Umbilical cord (tissue), 2 donors: ENCODE results near the gene GPC6. TPM values are rescaled to one million over a fixed set of nuclear protein-coding genes. Genes with fewer than 3 reads are reported as not detected.
A peak's percentile ranks its signal among the peaks of the same experiment; 100 is the strongest.

ENCODE experiments used
- DNase-seq: peaks from one replicate; pipeline ENCODE4 v3.0.0-alpha.2; 2015; ENCODE audit warnings: low spot score
- total RNA-seq: library from RNA; depleted of rRNA; stranded (reverse); fragments of >200 nt; gene quantifications from one replicate; pipeline ENCODE4 v1.2.3, GENCODE V29; 2014; ENCODE audit warnings: low replicate concordance; ENCODE audit not compliant: insufficient read depth

Gene GPC6
- total RNA-seq, 1 donor from 2014 or later = 37.6 TPM

DNA sequence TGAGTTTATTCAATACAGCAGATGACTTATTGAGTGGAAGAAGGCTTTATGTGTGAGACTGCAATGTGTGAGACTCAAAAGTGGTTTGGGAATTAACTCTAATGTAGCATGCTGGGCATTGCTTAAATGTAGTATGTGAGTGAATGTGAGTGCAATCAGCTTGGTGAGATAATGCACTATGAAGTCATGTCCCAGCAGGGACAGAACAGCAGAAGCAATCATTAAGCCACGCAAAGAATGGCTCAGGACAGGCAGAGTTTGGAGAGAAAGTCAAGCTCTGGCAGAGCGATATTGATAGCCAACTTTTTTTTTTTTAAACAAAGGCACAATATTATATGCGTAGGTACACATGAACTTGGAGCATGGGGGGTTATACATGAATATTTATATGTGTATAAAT is 597.7 kb downstream of the GPC6 start:
- DNase-seq = no peak

DNA sequence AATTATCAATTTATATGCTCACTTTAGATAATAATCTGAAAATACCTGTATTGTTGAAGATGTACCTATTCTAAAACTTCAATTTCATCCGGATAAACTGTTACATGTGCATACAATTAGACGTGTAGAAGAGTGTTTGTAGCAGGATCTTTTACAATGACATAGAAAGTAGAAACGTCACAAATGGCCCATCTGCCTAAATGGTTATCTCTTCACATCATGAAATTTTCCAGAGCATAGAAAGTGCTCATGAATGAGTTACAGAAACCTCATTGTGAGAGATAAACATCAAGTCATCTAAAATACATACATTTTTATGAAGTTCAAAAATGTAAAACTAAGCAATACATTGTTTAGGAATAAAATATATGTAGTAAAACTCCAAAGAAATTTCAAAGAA is 607.4 kb downstream of the GPC6 start:
- DNase-seq = no peak

DNA sequence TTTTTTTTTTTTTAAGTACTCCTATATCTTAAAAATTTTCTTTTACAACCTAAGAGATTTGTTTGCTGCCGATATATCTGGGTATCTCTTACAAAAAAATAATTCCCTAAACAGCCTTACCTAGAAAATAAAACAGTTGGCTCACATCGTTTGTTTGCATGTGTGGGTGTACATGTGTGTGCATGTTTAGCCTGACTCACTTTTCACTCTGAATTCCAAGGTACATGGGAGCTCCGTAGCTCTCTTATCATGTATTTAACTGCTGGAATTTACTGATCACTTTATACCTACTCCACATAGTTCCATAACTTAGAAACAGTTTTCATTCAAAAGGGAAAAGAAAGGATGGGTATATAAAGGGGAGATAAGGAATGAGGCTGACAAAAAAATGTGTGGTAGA is 616.5 kb downstream of the GPC6 start:
- DNase-seq = peak; percentile 15

DNA sequence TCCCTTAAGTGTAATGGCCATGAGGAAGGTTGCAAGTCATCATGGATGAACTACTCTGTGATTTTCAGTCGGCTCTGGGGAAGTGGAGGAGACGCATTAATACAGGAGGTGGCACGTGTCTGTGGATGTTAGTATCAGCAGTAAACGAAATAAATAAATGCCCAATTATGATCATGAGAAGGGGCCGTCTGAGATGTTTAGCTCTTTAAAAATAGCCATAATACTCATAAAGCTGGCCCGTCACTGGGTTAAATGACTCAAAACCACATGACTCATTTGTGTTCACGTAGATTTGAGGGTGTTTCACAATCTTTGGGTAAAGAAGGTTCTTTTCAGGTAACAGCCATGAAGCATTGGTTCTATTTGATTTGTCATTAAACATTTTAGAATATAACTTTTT is 620.6 kb downstream of the GPC6 start:
- DNase-seq = no peak

DNA sequence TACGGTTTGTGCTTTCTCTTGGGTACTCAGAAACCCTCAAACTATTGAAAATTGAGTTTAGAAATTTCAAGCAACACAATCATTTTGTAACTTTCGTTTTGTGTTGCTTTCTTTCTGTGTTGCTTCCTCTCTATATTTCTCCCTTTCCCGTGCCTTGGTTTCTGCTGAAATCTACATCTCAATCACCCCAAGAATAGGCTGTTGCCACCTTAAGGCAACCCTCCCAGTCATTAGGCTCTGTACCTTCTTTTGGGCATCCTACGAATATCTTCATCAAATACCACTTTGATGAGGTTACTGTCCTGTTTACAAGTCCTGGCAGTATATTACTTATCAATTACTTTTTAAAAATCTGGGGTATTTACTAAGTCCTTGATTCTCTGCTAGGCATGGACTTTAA is 621.6 kb downstream of the GPC6 start:
- DNase-seq = no peak

DNA sequence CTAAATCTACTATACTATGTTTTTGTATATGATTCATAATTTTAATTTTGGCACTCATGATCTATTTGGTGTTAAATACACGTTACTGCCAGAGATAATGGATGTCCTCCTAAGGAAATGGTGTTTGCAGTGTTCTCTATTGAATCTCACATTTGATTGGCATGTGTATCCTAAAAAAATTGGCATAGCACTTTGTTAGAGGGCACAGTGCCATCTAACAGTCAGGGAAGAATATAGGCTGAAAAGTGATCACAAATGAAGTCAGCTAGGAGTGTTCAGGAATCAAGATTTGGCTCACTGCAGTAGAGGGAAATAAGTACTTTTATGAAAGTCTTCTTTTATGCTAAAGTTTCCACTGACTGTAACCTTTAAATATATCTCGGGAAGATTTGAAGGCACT is 624.6 kb downstream of the GPC6 start:
- no peak for DNase-seq

DNA sequence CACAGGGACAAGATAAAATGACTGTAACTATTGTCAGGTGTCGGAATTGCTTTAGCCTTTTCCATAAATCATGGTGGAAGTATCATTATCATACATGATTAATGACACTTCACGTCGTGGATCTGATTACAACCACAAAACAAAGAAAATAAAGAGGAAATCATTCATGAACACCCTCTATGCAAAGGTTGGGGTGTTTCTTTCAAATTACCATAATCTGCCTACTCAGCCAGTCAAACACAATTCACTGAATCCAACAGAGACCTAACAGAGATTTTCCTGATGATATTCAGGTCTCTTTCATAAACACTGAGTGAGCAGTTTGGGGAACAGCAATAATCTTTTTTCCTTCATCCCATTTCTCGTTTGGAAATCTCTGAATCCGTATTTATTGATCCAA is 627.3 kb downstream of the GPC6 start:
- no peak for DNase-seq

DNA sequence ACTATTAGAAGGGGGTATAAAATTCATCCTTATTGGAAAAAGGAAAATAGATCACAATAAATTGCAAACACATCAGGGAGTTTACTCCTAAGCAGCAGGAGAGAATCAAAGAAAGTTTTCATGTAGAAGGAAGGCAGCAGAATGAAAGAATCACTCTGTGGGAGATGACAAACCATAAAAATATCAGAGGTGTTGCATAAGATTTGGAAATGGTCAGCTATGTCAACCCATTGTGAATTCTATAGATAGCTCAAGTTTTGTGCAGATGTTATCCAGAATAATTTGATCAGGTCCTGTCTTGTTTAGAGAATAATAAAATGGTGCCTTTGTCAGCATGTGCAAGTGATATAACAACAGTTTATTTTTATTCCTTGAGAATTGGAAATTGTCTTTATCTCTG is 630.5 kb downstream of the GPC6 start:
- no peak for DNase-seq

DNA sequence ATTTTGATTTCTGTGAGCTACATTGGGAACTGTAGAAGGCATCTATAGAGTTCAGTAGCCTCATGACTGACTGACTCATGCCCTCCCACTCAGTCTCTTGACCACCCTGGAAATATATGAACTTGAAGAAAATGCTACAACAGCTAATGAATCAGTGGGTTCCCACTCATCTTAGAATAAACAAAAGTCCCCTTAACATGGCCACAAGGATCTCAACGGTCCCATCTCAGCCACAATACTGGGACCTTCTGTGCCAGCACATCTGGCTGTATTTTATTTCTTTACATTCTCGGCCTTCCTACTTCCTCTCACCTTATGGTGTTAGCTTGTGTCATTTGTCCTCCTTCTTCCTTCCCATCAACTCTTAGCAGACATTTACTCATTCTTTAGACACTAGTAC is 633.1 kb downstream of the GPC6 start:
- DNase-seq = no peak

DNA sequence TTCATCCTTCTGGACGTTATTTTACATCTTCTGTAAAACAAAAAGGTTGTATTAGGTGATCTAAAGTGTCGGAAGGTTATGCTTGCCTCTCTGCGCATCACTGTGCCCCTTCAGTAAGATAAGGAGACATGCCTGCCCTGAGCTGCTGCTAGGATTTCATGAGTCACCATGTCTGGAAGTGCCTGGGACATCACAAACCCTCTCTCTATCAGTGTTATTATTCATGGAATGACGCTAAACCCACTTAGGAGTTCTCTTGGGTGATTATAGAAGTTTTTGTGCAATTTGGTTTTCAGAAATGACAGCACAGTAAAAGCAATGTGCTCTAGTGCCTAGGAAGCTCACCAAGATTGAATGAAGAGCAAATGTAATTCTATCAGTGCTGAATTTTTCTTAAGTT is 635.2 kb downstream of the GPC6 start:
- peak; percentile 90 for DNase-seq

DNA sequence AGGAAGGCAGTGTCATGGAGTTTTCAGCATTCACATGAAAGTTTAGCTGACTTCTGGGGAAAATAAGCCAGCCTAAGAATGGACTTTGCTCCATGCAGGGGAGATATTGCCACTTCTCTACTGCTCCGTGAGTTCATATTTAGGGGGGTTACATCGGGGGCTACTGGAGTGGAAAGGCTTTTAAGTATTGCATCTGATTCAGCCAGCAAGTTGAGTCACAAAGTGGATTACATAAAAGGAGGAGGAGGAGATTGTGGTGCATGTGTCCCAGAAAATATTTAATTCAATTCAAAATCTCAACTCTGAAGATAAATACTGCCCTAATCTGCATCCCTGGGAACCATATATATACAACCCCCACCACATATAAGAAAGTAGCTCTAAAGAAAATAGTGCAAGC is 635.7 kb downstream of the GPC6 start:
- DNase-seq = peak; percentile 62

DNA sequence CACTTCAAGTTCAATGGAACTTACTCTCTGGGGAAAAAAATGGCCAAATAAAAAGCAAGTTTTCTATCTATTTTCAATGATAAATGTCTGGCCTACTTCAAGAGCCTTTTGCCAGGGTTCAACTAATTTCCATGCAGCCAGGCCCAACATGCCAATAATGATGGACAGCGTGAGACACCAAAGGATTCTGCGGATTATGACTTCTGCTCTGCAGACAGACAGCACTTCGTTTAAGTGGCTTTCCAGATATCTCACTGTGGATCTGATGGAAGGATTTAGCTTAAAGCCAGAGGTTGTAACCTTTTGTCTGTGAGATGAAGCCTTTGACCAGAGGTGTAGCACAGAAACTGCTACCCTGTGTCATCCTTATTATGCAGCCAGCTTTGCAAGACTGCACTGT is 638.6 kb downstream of the GPC6 start:
- DNase-seq = no peak

DNA sequence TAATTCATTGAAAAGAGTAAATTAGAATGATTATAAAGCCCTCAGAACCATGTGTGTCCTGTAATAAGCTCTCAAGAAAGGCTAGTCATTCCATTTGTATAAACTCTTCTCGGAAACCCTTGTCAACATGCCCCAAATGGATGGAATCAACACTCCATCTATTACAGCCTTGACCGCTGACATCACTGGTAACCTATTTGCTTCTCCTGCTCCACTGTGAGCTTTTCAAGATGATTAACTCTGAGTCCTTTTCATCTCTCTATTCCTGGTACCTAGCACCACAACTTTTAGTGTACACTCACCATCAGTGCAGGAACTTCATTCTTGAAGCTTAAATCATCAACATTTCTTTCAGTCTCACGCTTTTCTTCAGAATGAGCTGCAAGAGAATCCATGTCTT is 640.9 kb downstream of the GPC6 start:
- DNase-seq = no peak

DNA sequence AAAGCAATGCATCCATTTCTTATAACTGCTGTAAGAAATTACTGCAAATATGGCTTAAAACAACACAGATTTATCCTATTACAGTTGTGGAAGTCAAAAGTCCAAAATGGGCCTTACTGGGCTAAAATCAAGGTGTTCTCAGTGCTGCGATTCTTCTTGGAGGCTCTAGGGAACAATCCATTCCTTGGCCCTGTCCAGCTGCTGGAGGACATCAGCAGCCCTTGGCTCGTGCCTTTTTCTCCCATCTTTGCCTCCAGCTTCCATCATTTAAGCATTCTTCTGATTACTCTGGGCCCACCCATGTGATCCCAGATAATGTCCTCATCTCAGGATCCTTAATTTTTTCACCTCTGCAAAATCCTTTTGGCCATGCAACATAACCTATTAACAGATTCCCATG is 645.8 kb downstream of the GPC6 start:
- DNase-seq = no peak

DNA sequence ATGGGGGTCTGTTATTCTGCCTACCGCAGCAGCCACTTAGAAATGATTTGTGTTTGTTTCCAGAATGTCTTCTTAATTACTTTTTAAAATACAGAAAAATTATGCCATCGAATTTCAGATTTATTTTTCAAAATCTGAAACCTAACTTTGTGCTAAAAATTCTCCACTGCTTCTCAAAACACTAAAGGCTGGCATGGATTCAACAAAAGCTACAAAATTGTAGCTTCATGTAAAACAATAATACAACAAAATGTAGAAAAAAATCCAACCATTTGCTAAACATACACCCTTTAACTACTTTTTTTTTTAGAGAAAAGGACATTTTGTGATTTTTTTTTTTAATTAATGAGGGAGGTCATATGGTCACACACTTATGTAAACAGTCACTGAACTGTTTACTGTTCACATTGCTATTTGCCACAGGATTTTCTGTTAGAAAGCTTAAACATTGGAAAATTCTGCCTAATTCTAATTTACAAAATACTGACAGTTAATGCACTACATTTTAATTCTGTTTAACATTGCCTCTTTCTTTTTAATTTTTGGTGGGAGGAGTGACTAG is 646.3 kb downstream of the GPC6 start:
- DNase-seq = no peak

DNA sequence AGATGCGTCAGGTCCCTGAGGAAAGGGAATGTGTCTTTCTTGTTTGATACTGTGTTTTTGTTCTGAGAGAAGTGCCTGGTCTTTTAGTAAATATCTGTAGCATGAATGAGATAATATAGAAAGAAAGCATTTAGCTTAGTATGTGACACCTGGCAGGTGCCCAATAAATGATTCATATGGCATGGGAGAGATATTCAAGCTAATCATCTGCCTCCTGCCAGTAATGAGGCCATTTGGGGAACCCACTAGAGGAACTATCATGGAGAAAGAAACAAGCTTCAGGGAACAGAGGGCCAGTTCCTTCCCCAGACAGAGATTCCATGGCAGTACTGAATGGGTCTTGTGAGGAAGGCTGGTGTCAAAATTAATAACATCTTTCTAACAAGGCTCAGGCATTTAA is 648.9 kb downstream of the GPC6 start:
- no peak for DNase-seq

DNA sequence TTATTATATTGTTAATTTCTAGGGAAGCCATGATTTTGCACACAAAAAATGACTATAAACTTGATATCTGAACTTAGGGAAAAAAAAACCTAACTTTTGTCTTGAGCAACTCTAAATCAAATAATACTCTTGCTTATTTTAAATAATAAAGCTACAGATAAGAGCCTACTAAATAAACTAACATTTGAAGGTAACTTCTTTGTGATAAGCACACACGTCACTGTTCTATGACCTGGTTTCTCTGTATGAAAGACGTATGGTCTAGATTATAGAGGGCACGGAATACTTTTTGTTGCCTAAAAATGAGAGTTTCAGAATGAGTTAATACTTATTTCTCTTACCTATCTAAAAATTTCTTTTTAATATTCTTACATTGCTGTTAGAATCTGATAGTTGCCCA is 649.6 kb downstream of the GPC6 start:
- DNase-seq = no peak

DNA sequence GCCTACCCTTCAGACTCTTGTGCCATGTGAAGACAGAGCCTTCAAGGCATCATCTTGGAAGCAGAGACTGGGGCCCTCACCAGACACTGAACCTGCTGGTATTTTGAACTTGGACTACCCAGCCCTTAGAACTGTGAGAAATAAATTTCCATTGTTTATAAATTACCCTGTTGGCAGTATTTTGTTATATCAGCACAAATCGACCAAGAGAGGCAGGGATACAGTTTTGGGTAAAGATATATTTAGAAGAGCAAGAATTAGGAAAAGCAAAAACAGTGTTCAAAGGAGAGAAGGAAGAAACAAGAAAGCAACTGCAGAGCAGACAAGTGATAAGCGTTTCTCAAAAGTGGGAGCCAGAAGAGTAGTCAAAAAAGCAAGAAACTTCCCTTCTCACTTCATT is 652.1 kb downstream of the GPC6 start:
- DNase-seq = no peak

DNA sequence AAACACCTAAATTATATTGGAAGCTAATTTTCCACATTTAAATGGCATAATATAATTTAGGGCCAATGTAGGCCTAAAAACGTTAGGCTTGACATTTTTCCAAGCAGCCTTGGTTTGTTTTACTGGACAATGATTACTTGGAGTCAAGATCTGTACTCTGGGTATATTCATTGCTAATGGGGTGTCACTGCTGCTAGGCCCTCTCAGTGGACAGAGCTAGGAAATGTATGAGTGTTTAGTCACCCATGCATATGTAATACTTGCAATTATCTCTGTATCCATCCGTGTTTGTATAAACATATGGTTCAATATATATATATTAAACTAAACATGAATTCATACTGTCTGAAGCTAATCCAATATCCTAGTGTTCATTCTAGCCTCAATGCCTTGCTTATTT is 654.8 kb downstream of the GPC6 start:
- DNase-seq = no peak

DNA sequence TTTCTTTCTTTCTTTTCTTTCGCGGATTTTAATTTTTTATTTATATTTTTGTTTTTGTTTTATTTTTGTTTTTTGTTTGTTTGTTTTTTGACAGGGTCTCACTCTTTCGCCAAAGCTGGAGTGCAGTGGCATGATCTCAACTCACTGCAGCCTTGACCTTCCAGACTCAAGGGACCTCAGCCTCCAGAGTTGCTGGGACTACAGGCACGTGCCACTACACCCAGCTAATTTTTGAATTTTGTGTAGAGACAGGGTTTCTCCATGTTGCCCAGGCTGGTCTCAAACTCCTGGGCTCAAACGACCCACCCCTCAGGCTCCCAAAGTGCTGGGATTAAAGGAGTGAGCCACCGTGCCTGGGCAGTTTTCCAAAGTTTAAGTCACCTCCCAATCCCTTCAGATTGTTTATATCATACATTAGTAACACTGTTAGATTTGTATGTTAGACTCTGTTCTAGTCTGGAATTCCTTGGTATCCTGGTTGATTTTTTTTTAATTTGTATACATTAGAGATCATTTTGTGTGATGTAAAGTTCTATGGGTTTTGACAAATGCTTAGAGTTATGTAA is 655.6 kb downstream of the GPC6 start:
- DNase-seq = peak; percentile 13

DNA sequence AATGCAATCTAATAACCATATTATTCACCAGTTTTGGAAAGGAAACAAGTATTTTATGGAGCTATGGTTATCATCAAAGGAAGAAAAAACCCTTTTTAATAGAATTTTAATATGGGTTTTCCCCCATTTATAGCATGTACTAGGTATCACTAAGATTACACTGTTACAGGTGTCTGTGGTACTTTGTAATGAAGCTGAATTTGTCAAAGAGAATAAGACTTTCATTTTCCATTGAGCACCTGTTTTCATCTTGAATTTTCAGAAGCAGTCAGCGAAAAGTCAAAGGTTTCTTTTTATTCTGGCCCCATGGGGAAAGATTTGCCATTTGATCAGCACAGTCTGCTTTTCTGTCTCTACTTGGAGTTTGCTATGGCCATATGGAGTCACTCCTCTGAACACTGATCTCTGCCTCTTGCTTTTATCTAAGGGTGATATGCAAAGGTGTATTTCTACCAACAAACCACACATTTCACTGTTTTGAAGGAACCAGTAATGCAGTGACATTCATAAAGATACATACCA is 662.9 kb downstream of the GPC6 start:
- DNase-seq = no peak

DNA sequence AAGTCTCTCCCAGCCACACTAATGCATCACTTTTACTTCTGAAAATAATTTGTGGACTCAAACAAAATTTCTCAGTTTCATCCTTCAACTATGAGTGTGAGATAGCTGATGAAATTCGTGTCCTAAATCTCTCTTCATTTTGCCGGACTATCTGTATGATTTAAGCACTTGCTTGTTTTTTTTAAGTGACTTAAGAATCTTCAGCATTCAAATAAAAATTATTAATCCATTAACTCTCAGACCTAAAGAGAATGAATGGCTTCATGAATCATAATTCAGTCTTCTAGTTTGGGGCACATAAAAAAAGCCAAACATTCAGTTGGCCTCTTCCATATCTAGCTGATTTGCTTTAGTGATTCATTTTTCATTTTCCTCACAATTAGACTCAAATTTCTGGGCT is 673.4 kb downstream of the GPC6 start:
- no peak for DNase-seq

DNA sequence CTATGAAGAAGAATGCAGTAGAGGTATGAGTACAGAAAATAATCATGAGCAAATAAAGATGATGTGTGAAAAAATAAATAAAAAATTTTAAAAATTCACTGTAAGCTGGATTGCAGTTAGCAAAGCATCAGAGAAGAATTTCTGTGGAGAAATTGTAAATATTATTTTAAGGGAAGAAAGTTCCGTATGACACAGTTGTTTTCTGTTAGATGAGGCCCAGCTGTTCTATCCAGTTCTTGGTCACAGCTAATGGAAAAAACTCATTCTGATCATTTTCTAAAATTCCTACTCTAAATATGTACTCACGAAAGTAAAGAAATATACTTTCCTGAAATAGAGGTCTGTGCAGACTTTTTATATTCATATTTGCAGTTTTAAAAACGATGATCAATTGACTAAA is 674.1 kb downstream of the GPC6 start:
- no peak for DNase-seq

DNA sequence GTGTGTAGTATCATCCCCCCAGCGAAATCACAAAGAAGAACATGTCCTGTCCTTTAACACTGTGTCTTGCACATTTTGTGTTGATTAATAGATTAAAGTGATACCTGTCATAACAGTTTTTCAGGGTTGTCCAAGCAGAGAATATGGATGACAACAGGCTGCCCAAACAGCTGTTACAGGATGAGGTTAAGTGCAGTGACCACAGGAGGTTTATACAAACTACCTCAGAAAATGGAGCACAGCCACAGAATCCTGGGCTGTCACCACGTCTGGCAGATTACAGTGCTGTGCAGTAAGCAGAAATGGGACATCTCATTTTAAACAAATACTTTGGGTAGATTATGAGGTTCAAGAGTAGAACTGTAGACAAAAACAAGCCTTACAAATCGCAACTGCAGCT is 677.3 kb downstream of the GPC6 start:
- DNase-seq = peak; percentile 23
